ENCODE data around the gene DTX3.

The DTX3 gene

GRCh38 chr12:57628280-57629191 lies 23.9 kb downstream of the DTX3 start:
- Histone ChIP-seq H3K9me3 (ENCODE audit: insufficient read depth, low read length, severe bottlenecking) (no peaks in the 10 kb centered on the region), H3K27me3 (ENCODE audit: insufficient read depth, low read length, poor library complexity) (peaks cover 8% of the 10 kb centered on the region), H2AFZ (ENCODE audit: low read depth, low read length) (no peak overlapping the region; the same call in 1 of the 2 replicates), H3K27ac (ENCODE audit: low read length) (no peak overlapping the region), H3K4me1 (ENCODE audit: insufficient read depth, low read length) (no peaks in the 10 kb centered on the region), H3K4me2 (ENCODE audit: insufficient read depth, low read length) (no peak overlapping the region), H3K4me3 (ENCODE audit: low read depth in 1 of 2, low read length in 2 of 2) (no peak overlapping the region), H3K9ac (ENCODE audit: low read depth, low read length) (no peak overlapping the region), H3K79me2 (ENCODE audit: insufficient read depth, low read length) (no peaks in the 10 kb centered on the region), H3K36me3 (ENCODE audit: insufficient read depth, low read length) (no peaks in the 10 kb centered on the region), H4K20me1 (ENCODE audit: insufficient read depth, low read length) (no peaks in the 10 kb centered on the region)
- no peak for TF ChIP-seq EZH2 (IDR thresholded peaks at IDR 0.05; ENCODE audit: borderline replicate concordance, low read depth, low read length, severe bottlenecking)
- TF ChIP-seq CTCF (IDR thresholded peaks at IDR 0.05; ENCODE audit: borderline replicate concordance, extremely low read depth, low read length, poor library complexity, severe bottlenecking) = no peak
- no peak for DNase-seq
- no peak for ATAC-seq (ENCODE audit: insufficient read depth, low read depth)

DNA sequence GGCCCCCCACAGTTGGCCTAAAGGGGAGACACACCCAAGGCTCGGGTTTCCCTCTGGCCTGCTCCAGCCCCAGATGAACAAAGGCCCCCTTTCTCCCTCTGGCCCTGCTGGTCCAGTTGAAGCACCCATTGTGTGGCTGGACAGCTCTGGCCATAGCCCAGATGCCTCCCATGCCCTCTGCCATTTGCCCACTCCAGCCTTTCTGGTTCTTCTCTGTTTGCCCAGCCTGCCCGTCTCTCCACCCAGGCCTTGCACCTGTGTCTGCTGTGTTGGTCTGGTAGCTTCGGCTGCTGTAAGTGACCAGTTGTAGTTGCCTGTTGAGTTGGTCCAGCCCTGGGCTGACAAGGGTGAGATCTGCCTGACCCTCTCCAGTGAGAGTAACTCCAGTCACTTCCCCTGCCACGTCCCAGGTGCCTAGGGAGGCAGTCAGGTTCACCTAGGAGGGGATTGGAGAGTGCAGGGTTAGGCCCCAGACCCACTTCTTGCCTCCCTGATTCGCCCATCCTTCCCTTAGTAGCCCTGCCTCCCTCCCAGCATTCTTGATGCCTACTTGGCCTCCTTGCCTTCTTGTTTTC lies 25.4 kb downstream of the DTX3 start:
- ATAC-seq (ENCODE audit: insufficient read depth, low read depth) = no peak
- Histone ChIP-seq H4K20me1 (ENCODE audit: insufficient read depth, low read length) (no peaks in the 10 kb centered on the region), H3K4me2 (ENCODE audit: insufficient read depth, low read length) (no peak overlapping the region), H3K4me3 (ENCODE audit: low read depth in 1 of 2, low read length in 2 of 2) (no peak overlapping the region), H3K4me1 (ENCODE audit: insufficient read depth, low read length) (no peaks in the 10 kb centered on the region), H3K27me3 (ENCODE audit: insufficient read depth, low read length, poor library complexity) (no peaks in the 10 kb centered on the region), H3K9me3 (ENCODE audit: insufficient read depth, low read length, severe bottlenecking) (no peaks in the 10 kb centered on the region), H3K27ac (ENCODE audit: low read length) (no peak overlapping the region), H3K79me2 (ENCODE audit: insufficient read depth, low read length) (no peaks in the 10 kb centered on the region), H3K36me3 (ENCODE audit: insufficient read depth, low read length) (no peaks in the 10 kb centered on the region), H3K9ac (ENCODE audit: low read depth, low read length) (no peak overlapping the region), H2AFZ (ENCODE audit: low read depth, low read length) (no peak overlapping the region)
- DNase-seq = no peak
- no peak for TF ChIP-seq EZH2 (IDR thresholded peaks at IDR 0.05; ENCODE audit: borderline replicate concordance, low read depth, low read length, severe bottlenecking)
- no peak for TF ChIP-seq CTCF (IDR thresholded peaks at IDR 0.05; ENCODE audit: borderline replicate concordance, extremely low read depth, low read length, poor library complexity, severe bottlenecking)

GRCh38 chr12:57630891-57631433 lies 26.3 kb downstream of the DTX3 start:
- DNase-seq (no peak), ATAC-seq (ENCODE audit: insufficient read depth, low read depth) (no peak)
- Histone ChIP-seq H3K36me3 (ENCODE audit: insufficient read depth, low read length) (no peaks in the 10 kb centered on the region), H3K4me1 (ENCODE audit: insufficient read depth, low read length) (no peaks in the 10 kb centered on the region), H4K20me1 (ENCODE audit: insufficient read depth, low read length) (no peaks in the 10 kb centered on the region), H3K79me2 (ENCODE audit: insufficient read depth, low read length) (no peaks in the 10 kb centered on the region), H3K4me2 (ENCODE audit: insufficient read depth, low read length) (no peak overlapping the region), H3K9me3 (ENCODE audit: insufficient read depth, low read length, severe bottlenecking) (no peaks in the 10 kb centered on the region), H3K4me3 (ENCODE audit: low read depth in 1 of 2, low read length in 2 of 2) (no peak overlapping the region), H2AFZ (ENCODE audit: low read depth, low read length) (no peak overlapping the region), H3K27me3 (ENCODE audit: insufficient read depth, low read length, poor library complexity) (no peaks in the 10 kb centered on the region), H3K9ac (ENCODE audit: low read depth, low read length) (no peak overlapping the region), H3K27ac (ENCODE audit: low read length) (no peak overlapping the region)
- no peak for TF ChIP-seq CTCF (IDR thresholded peaks at IDR 0.05; ENCODE audit: borderline replicate concordance, extremely low read depth, low read length, poor library complexity, severe bottlenecking)
- no peak for TF ChIP-seq EZH2 (IDR thresholded peaks at IDR 0.05; ENCODE audit: borderline replicate concordance, low read depth, low read length, severe bottlenecking)
